HepG2 (cell line): ENCODE measurements around the gene CCL13.

Experiments used
- DR1 ChIP-seq: sonication (generic); formaldehyde crosslinking; IDR thresholded peaks from 2 replicates; pipeline ENCODE4 v1.8.0; 2021; ENCODE audit warnings: mild to moderate bottlenecking, missing genetic modification reagents, inconsistent platforms
- EP300 ChIP-seq, 3 experiments: sonication (generic) in 1 of 3; formaldehyde crosslinking in 1 of 3; IDR thresholded peaks; 2 replicates each; pipeline versions ENCODE4 v1.5.1 to v1.6.1; 2011 to 2020; ENCODE audit warnings: low read depth in 2 of 3, low read length in 2 of 3, borderline replicate concordance in 1 of 3, improper control_type of control experiment in 1 of 3, mild to moderate bottlenecking in 1 of 3, missing genetic modification reagents in 1 of 3, moderate library complexity in 1 of 3
- FOXO4 ChIP-seq: sonication (generic); formaldehyde crosslinking; conservative IDR thresholded peaks from 2 replicates; pipeline ENCODE4 v1.8.1; 2023; ENCODE audit warnings: missing genetic modification reagents
- KLF6 ChIP-seq: IDR thresholded peaks from 2 replicates; pipeline ENCODE4 v1.8.0; 2016; ENCODE audit warnings: missing biosample characterization, missing genetic modification reagents
- MEIS2 ChIP-seq: sonication (generic); formaldehyde crosslinking; IDR thresholded peaks from 2 replicates; pipeline ENCODE4 v1.9.0; 2021; ENCODE audit warnings: mild to moderate bottlenecking, missing genetic modification reagents
- NFIC ChIP-seq: IDR thresholded peaks from 2 replicates; pipeline ENCODE4 v1.6.1; 2012; ENCODE audit warnings: mild to moderate bottlenecking, low read length, inconsistent platforms
- NFYB ChIP-seq: sonication (generic); formaldehyde crosslinking; IDR thresholded peaks from 2 replicates; pipeline ENCODE4 v1.4.0; 2020; ENCODE audit warnings: missing genetic modification reagents
- POLR2A ChIP-seq, 2 experiments: IDR thresholded peaks; 2 replicates each; pipeline ENCODE4 v1.6.1; 2011; ENCODE audit warnings: low read depth in 2 of 2, low read length in 2 of 2, mild to moderate bottlenecking in 1 of 2, moderate library complexity in 1 of 2; ENCODE audit not compliant: insufficient read depth in 1 of 2
- SMAD1 ChIP-seq: sonication (generic); formaldehyde crosslinking; IDR thresholded peaks from 2 replicates; pipeline ENCODE4 v1.4.0; 2020; ENCODE audit warnings: missing genetic modification reagents, low read depth, mild to moderate bottlenecking, borderline replicate concordance
- THAP9 ChIP-seq: sonication (generic); formaldehyde crosslinking; IDR thresholded peaks from 2 replicates; pipeline ENCODE4; 2020; ENCODE audit warnings: missing genetic modification reagents, mild to moderate bottlenecking, borderline replicate concordance
- ZKSCAN1 ChIP-seq: fragments of 150-350 bp; IDR thresholded peaks from 2 replicates; pipeline ENCODE4 v1.6.1; 2014; ENCODE audit warnings: low read length

GRCh38 chr17:34357398-34357797 is 1.1 kb downstream of the CCL13 start:
- TF ChIP-seq NFIC = no peak
- TF ChIP-seq KLF6 (CRISPR knock-in tag) = no peak
- no peak for TF ChIP-seq MEIS2 (CRISPR knock-in tag)
- no peak for TF ChIP-seq SMAD1 (CRISPR knock-in tag)
- no peak for TF ChIP-seq EP300 (IDR thresholded peaks at IDR 0.05; ENCODE audit: low read depth in 2 of 2, low read length in 2 of 2)
- TF ChIP-seq EP300 (CRISPR knock-in tag; IDR thresholded peaks at IDR 0.05; ENCODE audit: borderline replicate concordance) = no peak
- TF ChIP-seq DR1 (CRISPR knock-in tag) = no peak
- TF ChIP-seq FOXO4 (CRISPR knock-in tag) = no peak
- no peak for TF ChIP-seq NFYB (CRISPR knock-in tag)
- no peak for TF ChIP-seq ZKSCAN1
- TF ChIP-seq THAP9 (CRISPR knock-in tag) = no peak
- no peak for TF ChIP-seq POLR2A (IDR thresholded peaks at IDR 0.05; ENCODE audit: insufficient read depth in 1 of 2, low read depth in 2 of 2, low read length in 2 of 2)
